Nucleus accumbens (tissue), 56 donors: ENCODE results near the gene ACOX2.

Source experiments
- DNase-seq, 56 donors: peaks; one replicate each; lab custom pipeline; 2025; lab: John Stamatoyannopoulos, UW

The ACOX2 gene

GRCh38 chr3:58482917-58483636 is 53.9 kb downstream of the ACOX2 start:
- DNase-seq: no peak

GRCh38 chr3:58480309-58480708 is 56.7 kb downstream of the ACOX2 start:
- no peak for DNase-seq

GRCh38 chr3:58478781-58479180 is 58.2 kb downstream of the ACOX2 start:
- no peak for DNase-seq

GRCh38 chr3:58474967-58475578 is 61.9 kb downstream of the ACOX2 start:
- no peak for DNase-seq

GRCh38 chr3:58474348-58474911 is 62.6 kb downstream of the ACOX2 start:
- no peak for DNase-seq

GRCh38 chr3:58473275-58473674 is 63.7 kb downstream of the ACOX2 start:
- no peak for DNase-seq

- peak in 2 of 56 donors; percentile 17 to 26 for DNase-seq
These were observed 65.7 kb downstream of the ACOX2 start for GRCh38 chr3:58471025-58471887.

- no peak for DNase-seq
These were observed 66.5 kb downstream of the ACOX2 start for GRCh38 chr3:58470363-58471024.

GRCh38 chr3:58469096-58469495 is 67.9 kb downstream of the ACOX2 start:
- DNase-seq: no peak

GRCh38 chr3:58466899-58467563 is 70.0 kb downstream of the ACOX2 start:
- DNase-seq: no peak

- DNase-seq: no peak
These were observed 72.1 kb downstream of the ACOX2 start for GRCh38 chr3:58464866-58465265.

GRCh38 chr3:58463942-58464271 is 73.1 kb downstream of the ACOX2 start:
- DNase-seq: no peak

GRCh38 chr3:58463181-58463941 is 73.6 kb downstream of the ACOX2 start:
- peak in 46 of 56 donors; percentile 4 to 74 (median 34) for DNase-seq

GRCh38 chr3:58462829-58463180 is 74.2 kb downstream of the ACOX2 start:
- no peak for DNase-seq

- no peak for DNase-seq
These were observed 77.8 kb downstream of the ACOX2 start for GRCh38 chr3:58459160-58459559.
